Keratinocyte (primary cell): ENCODE measurements around the gene RYR1.

ENCODE experiments used
- EZH2 ChIP-seq: IDR thresholded peaks from one replicate; pipeline ENCODE4 v1.6.1; 2012; ENCODE audit warnings: inconsistent platforms, mild to moderate bottlenecking, low read length, moderate library complexity
- TF ChIP-seq, protein P1 (sequence below), 3 experiments: IDR thresholded peaks in 1 of 3; conservative IDR thresholded peaks in 1 of 3; optimal IDR thresholded peaks in 1 of 3; 2 replicates in 2 of 3; 3 replicates in 1 of 3; pipeline versions ENCODE3 to v1.5.1; 2011; ENCODE audit warnings: low read length in 3 of 3, mild to moderate bottlenecking in 3 of 3, moderate library complexity in 2 of 3, control low read depth in 1 of 3, inconsistent platforms in 1 of 3; ENCODE audit not compliant: insufficient read depth in 2 of 3; ENCODE audit errors: extremely low read depth in 1 of 3

DNA sequence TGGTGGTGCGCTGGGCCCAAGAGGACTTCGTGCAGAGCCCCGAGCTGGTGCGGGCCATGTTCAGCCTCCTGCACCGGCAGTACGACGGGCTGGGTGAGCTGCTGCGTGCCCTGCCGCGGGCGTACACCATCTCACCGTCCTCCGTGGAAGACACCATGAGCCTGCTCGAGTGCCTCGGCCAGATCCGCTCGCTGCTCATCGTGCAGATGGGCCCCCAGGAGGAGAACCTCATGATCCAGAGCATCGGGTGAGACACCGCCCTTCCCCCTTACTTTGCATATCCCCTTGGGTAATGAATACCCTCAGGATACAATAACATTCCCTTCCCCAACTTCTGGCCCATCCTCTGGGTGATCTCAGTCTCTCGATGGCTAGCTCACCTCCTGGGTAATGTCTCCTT lies 60.9 kb downstream of the RYR1 start:
- TF ChIP-seq, protein P1, sequence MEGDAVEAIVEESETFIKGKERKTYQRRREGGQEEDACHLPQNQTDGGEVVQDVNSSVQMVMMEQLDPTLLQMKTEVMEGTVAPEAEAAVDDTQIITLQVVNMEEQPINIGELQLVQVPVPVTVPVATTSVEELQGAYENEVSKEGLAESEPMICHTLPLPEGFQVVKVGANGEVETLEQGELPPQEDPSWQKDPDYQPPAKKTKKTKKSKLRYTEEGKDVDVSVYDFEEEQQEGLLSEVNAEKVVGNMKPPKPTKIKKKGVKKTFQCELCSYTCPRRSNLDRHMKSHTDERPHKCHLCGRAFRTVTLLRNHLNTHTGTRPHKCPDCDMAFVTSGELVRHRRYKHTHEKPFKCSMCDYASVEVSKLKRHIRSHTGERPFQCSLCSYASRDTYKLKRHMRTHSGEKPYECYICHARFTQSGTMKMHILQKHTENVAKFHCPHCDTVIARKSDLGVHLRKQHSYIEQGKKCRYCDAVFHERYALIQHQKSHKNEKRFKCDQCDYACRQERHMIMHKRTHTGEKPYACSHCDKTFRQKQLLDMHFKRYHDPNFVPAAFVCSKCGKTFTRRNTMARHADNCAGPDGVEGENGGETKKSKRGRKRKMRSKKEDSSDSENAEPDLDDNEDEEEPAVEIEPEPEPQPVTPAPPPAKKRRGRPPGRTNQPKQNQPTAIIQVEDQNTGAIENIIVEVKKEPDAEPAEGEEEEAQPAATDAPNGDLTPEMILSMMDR (optimal IDR thresholded peaks at IDR 0.05 in 1 of 3, IDR thresholded peaks at IDR 0.05 in 1 of 3, conservative IDR thresholded peaks at IDR 0.05 in 1 of 3; ENCODE audit: extremely low read depth in 1 of 3, insufficient read depth in 2 of 3, low read length in 3 of 3): no peak
- no peak for TF ChIP-seq EZH2
